Renal cortical epithelial cell (primary cell): Measurements from ENCODE around the gene ALOXE3. TPM values are rescaled to one million over a fixed set of nuclear protein-coding genes. Genes with fewer than 3 reads are reported as not detected.
"Not testable (repeated sequence)": the region's sequence is repeated elsewhere in the genome, so short reads cannot be mapped to it uniquely, and the experiment has no call there.

Experiments
- DNase-seq: peaks from one replicate; pipeline ENCODE4 v3.0.0-alpha.2; 2011; ENCODE audit warnings: low read depth
- total RNA-seq: library from RNA; depleted of rRNA; stranded (reverse); fragments of >200 nt; gene quantifications from 2 replicates; pipeline ENCODE4 v1.2.3, GENCODE V29; 2014

Gene ALOXE3
- total RNA-seq, 1 donor from 2014 or later = not detected

- DNase-seq = no peak
Observed at GRCh38 chr17:8072729-8073461, 45.4 kb downstream of the ALOXE3 start.

DNA sequence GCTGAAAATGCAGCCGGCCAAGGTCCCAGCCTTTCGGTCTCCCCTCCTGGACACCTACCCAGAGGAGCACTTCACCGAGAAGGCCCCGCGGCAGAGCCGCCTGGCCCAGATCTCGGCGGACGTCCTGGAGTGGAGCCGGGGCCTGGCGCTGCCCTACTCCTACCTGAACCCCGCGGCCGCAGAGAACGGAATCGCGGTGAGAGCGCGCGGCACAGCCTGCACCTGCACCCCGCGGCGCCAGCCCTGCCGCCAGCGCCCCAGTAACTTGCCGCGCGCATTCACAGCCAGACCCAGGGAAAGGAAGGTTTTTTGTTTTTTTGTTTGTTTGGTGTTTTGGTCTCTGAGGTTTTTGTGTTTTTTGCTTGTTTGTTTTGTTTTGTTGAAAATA lies 46.0 kb downstream of the ALOXE3 start:
- DNase-seq = no peak

GRCh38 chr17:8071496-8071895 lies 46.8 kb downstream of the ALOXE3 start:
- no peak for DNase-seq

- DNase-seq = no peak
Observed at GRCh38 chr17:8069587-8069860, 48.8 kb downstream of the ALOXE3 start.

DNA sequence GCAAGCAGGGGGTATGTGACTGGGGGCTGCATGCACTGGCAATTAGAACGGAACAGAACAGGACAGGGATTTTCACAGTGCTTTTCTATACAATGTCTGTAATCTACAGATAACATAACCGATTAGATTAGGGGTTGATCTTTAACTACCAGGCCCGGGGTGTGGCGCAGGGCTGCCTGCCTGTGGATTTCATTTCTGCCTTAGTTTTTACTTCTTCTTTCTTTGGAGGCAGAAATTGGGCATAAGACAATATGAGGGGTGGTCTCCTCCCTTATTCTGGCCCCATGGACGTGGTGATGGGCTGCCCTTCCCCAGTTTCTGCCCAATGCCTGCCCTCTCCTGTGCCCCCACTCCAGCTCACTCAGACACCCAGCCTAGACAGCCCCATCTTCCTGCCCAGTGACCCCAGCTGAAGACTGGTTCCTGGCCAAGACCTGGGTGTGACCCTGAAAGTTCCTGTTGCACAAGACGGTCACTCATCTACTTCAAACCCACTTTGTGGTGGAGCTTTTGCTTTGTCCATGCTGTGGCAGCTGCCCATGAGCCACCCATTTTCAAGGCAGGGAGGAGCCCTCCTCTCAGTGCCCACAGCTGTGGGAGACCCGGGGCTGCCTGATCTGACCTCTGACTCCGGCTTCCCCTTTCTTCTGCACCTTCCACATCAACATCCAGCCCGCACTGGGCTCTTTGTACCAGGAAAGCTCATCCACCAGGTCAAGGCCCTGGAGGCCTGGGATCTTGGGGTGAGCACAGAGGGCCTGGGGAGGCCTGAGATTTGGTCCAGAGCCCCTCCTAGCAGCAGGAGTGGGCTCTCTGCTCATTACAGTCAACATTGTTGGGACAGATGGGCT lies 49.4 kb downstream of the ALOXE3 start:
- no peak for DNase-seq

DNA sequence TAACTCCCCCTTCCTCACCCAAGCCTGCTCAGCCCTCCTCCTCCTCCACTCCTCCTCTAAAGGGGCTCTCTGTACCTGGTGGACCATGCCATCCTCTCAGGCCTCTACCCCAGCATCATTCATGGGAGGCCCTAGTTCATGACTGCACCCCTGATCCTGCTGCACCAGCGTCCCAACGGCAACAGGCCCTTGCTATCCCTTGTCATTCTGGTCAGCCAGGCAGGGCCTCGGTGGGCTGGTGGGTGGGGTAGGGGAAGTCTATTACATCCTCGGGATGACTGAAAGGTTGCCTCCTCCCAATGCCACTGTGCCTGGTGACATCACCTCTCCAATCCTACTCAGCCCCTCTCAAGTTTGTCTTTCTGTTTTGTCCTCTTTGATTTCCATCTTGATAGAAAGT lies 50.5 kb downstream of the ALOXE3 start:
- no peak for DNase-seq

- DNase-seq = no peak
Observed at GRCh38 chr17:8066841-8067775, 51.2 kb downstream of the ALOXE3 start.

GRCh38 chr17:8064561-8065019 lies 53.7 kb downstream of the ALOXE3 start:
- no peak for DNase-seq

- no peak for DNase-seq
Observed at GRCh38 chr17:8063761-8064534, 54.4 kb downstream of the ALOXE3 start.

- DNase-seq = no peak
Observed at GRCh38 chr17:8062807-8063483, 55.4 kb downstream of the ALOXE3 start.

GRCh38 chr17:8062435-8062806 lies 55.9 kb downstream of the ALOXE3 start:
- peak; percentile 25 for DNase-seq

DNA sequence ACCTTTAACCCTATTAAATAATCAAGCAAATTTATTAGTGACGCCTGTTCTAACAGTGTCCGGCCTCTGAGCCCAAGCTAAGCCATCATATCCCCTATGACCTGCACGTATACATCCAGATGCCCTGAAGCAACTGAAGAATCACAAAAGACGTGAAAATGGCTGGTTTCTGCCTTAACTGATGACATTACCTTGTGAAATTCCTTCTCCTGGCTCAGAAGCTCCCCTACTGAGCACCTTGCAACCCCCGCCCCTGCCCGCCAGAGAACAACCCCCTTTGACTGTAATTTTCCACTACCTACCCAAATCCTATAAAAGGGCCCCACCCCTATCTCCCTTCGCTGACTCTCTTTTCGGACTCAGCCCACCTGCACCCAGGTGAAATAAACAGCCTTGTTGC lies 56.5 kb downstream of the ALOXE3 start:
- not testable (repeated sequence) for DNase-seq

DNA sequence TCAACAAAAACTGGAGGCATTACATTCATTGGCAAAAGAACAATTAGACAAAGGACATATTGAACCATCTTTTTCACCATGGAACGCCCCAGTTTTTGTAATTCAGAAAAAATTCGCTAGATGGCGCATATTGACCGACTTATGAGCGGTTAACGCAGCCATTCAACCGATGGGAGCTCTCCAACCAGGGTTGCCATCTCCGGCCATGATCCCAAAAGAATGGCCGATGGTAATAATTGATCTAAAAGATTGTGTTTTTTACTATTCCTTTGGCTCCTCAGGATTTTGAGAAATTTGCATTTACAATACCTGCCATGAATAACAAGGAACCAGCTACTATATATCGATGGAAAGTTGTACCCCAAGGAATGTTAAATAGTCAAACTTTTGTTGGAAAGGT lies 58.0 kb downstream of the ALOXE3 start:
- DNase-seq = peak; percentile 53

GRCh38 chr17:8059131-8059530 lies 59.2 kb downstream of the ALOXE3 start:
- no peak for DNase-seq

- DNase-seq = peak; percentile 77
Observed at GRCh38 chr17:8057691-8058114, 60.6 kb downstream of the ALOXE3 start.

DNA sequence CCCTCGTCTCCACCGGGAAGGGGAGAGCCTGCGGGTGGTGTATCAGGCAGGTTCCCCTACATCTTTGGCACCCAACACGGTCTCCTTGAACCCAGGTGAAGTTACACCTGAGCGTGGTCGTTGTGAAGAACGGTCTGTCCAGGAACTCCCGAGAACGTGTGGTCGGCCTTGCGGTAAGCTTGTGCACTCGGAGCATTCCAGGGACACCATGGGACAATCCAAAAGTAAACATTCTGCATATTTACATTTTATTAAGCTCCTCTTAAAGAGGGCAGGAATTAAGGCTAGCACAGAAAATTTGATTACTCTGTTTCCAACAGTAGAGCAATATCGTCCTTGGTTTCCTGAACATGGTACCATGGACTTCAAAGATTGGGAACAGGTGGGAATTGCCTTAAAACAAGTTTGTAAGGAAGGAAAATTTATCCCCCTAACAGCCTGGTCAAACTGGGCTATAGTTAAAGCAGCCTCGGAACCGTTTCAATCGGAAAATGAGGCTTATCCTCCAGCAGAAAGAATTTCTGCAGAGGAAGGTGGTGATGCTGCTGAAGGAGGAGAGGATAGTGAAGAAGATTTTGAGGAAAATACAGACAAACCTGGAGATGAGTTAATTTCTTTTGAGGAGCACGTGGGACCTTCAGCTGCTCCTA lies 61.2 kb downstream of the ALOXE3 start:
- no peak for DNase-seq

GRCh38 chr17:8056232-8056975 lies 61.9 kb downstream of the ALOXE3 start:
- peak; percentile 84 for DNase-seq

GRCh38 chr17:8055851-8056231 lies 62.5 kb downstream of the ALOXE3 start:
- DNase-seq = no peak

DNA sequence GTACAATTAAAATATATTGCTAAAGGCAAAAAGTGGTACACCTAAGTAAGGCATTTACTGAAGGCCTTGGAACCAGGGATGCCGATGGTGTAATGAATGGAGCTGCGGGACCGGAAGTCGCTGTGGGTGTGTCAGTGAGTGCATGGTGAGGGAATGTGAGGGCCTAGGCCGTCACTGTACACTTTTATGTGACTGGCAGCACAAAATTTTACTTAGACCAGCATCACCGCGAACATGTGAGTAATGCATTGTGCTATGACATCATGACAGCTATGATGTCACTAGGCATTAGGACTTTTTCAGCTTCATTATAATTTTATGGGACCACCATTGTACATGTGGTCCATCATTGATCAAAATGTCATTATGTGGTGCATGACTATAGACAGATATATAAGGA lies 64.7 kb downstream of the ALOXE3 start:
- DNase-seq = no peak
